Hepatocyte (in vitro differentiated cells): ENCODE data around the gene USP30. TPM values are rescaled to one million over a fixed set of nuclear protein-coding genes. Genes with fewer than 3 reads are reported as not detected.

Experiments used
- DNase-seq: peaks from one replicate; pipeline ENCODE4 v3.0.0-alpha.2; 2016; ENCODE audit warnings: low spot score
- H2AFZ ChIP-seq: fragments of 200-600 bp; sonication (generic); 2 replicates; pipeline ENCODE4 v1.6.0; 2016; ENCODE audit warnings: antibody characterized with exemption, mild to moderate bottlenecking
- H3K27ac ChIP-seq: fragments of 200-600 bp; sonication (generic); 2 replicates; pipeline ENCODE4 v1.5.1; 2016; ENCODE audit warnings: mild to moderate bottlenecking
- H3K27me3 ChIP-seq: fragments of 200-600 bp; sonication (generic); 2 replicates; pipeline ENCODE4 v1.6.1; 2016
- H3K36me3 ChIP-seq: fragments of 200-600 bp; sonication (generic); replicated peaks from 2 replicates; pipeline ENCODE4 v1.5.1; 2016; ENCODE audit warnings: low read depth; ENCODE audit not compliant: insufficient read depth
- H3K4me1 ChIP-seq: fragments of 200-600 bp; sonication (generic); 2 replicates; pipeline ENCODE4 v1.5.1; 2016; ENCODE audit warnings: mild to moderate bottlenecking, moderate library complexity; ENCODE audit not compliant: insufficient read depth
- H3K4me2 ChIP-seq: fragments of 200-600 bp; sonication (generic); 2 replicates; pipeline ENCODE4 v1.6.0; 2016
- H3K4me3 ChIP-seq: fragments of 200-600 bp; sonication (generic); 2 replicates; pipeline ENCODE4 v1.5.1; 2016; ENCODE audit warnings: mild to moderate bottlenecking
- H3K79me2 ChIP-seq: fragments of 200-600 bp; sonication (generic); 2 replicates; pipeline ENCODE4 v1.6.0; 2017; ENCODE audit warnings: mild to moderate bottlenecking
- H3K9me2 ChIP-seq: fragments of 200-600 bp; sonication (generic); replicated peaks from 2 replicates; pipeline ENCODE4 v1.6.0; 2017; ENCODE audit warnings: mild to moderate bottlenecking; ENCODE audit not compliant: insufficient read depth
- H3K9me3 ChIP-seq: fragments of 200-600 bp; sonication (generic); 2 replicates; pipeline ENCODE4 v1.5.1; 2016; ENCODE audit warnings: low read depth, mild to moderate bottlenecking
- H4K20me1 ChIP-seq: fragments of 200-600 bp; sonication (generic); 2 replicates; pipeline ENCODE4 v1.6.0; 2016; ENCODE audit warnings: mild to moderate bottlenecking; ENCODE audit not compliant: insufficient read depth, poor library complexity, severe bottlenecking
- CTCF ChIP-seq: fragments of 200-600 bp; sonication (generic); IDR thresholded peaks from 2 replicates; pipeline ENCODE4 v1.5.1; 2016; ENCODE audit warnings: antibody characterized with exemption, mild to moderate bottlenecking; ENCODE audit not compliant: poor library complexity
- EZH2 ChIP-seq: fragments of 200-600 bp; sonication (generic); IDR thresholded peaks from 2 replicates; pipeline ENCODE4 v1.6.1; 2016; ENCODE audit warnings: antibody characterized with exemption, mild to moderate bottlenecking, borderline replicate concordance
- EZH2phosphoT487 ChIP-seq: fragments of 200-600 bp; sonication (generic); IDR thresholded peaks from one replicate; pipeline ENCODE4 v1.6.1; 2018; ENCODE audit warnings: antibody characterized with exemption, mild to moderate bottlenecking, low read depth, moderate library complexity; ENCODE audit not compliant: unreplicated experiment, severe bottlenecking
- WGBS: methylation state at CpG from one replicate; pipeline ENCODE4 v1.1.6; 2016; ENCODE audit warnings: low lambda C conversion rate; ENCODE audit errors: missing lambda C conversion rate; 5-methylcytosine and 5-hydroxymethylcytosine counted together
- polyA plus RNA-seq: library from polyadenylated mRNA; unstranded; fragments of >200 nt; fragmentation: Nextera tagmentation; extraction: Ambion mirVana; gene quantifications from 2 replicates; pipeline ENCODE4 v1.2.1, GENCODE V29; 2016
- total RNA-seq: library from RNA; depleted of rRNA; stranded (reverse); fragments of >200 nt; gene quantifications from 2 replicates; pipeline ENCODE4 v1.2.3, GENCODE V29; 2014

The USP30 gene
- total and polyA plus RNA-seq, 2 experiments from 2014 or later, result 12.5 to 13.8 TPM

- TF ChIP-seq EZH2 (no peak), CTCF (no peak), EZH2phosphoT487 (no peak)
Observed at GRCh38 chr12:109115404-109115757, 63.0 kb downstream of the USP30 start.

GRCh38 chr12:109115758-109116610 lies 63.6 kb downstream of the USP30 start, which contains the start of gene ACACB:
Gene ACACB, plus strand, starts transcription at chr12:109116587. Its CDS starts 22,819 bp downstream, at chr12:109139406.
- DNase-seq, result peak; percentile 60
- no peaks in the 10 kb centered on the region for H3K9me2 ChIP-seq
- no peaks in the 10 kb centered on the region for H3K27me3 ChIP-seq
- H3K4me3 ChIP-seq, result no peak within 1 kb of the TSS
- TF ChIP-seq EZH2phosphoT487 (no peak), EZH2 (no peak), CTCF (no peak)
- no peaks in the 10 kb centered on the region for H3K9me3 ChIP-seq
- H4K20me1 ChIP-seq, result no peaks in the 10 kb centered on the region
- peaks cover 11% of the 10 kb centered on the region for H3K79me2 ChIP-seq
- WGBS, result 51% methylated on average over 14 of the region's 14 CpGs
- peak within 1 kb of the TSS; percentile 94 for H3K27ac ChIP-seq
- H3K4me2 ChIP-seq, result peak within 1 kb of the TSS; percentile 59
- no peak within 1 kb of the TSS for H2AFZ ChIP-seq
- H3K4me1 ChIP-seq, result peaks cover 21% of the 10 kb centered on the region
- no peaks in the 10 kb centered on the region for H3K36me3 ChIP-seq

More at GRCh38 chr12:109115404-109115757, 63.0 kb downstream of the USP30 start:
- H3K4me3 ChIP-seq, result no peak overlapping the region
- no peaks in the 10 kb centered on the region for H4K20me1 ChIP-seq
- peaks cover 11% of the 10 kb centered on the region for H3K79me2 ChIP-seq
- H2AFZ ChIP-seq, result no peak overlapping the region
- no peaks in the 10 kb centered on the region for H3K9me3 ChIP-seq
- peak; percentile 27 for DNase-seq
- H3K36me3 ChIP-seq, result no peaks in the 10 kb centered on the region
- H3K27me3 ChIP-seq, result no peaks in the 10 kb centered on the region
- peaks cover 25% of the 10 kb centered on the region for H3K4me1 ChIP-seq
- WGBS, result 64% methylated on average over 3 of the region's 3 CpGs
- H3K9me2 ChIP-seq, result no peaks in the 10 kb centered on the region
- H3K27ac ChIP-seq, result peak overlapping the region; percentile 94
- peak overlapping the region; percentile 32 for H3K4me2 ChIP-seq

GRCh38 chr12:109116611-109116949 lies 64.2 kb downstream of the USP30 start:
- H2AFZ ChIP-seq, result no peak overlapping the region
- H3K27me3 ChIP-seq, result no peaks in the 10 kb centered on the region
- no peak for TF ChIP-seq EZH2
- TF ChIP-seq CTCF, result no peak
- no peak for TF ChIP-seq EZH2phosphoT487
- H3K4me1 ChIP-seq, result peaks cover 21% of the 10 kb centered on the region
- H3K27ac ChIP-seq, result peak overlapping the region; percentile 94
- WGBS, result 70% methylated on average over 12 of the region's 12 CpGs
- peak overlapping the region; percentile 59 for H3K4me2 ChIP-seq
- no peaks in the 10 kb centered on the region for H3K9me2 ChIP-seq
- peaks cover 11% of the 10 kb centered on the region for H3K79me2 ChIP-seq
- DNase-seq, result no peak
- no peaks in the 10 kb centered on the region for H4K20me1 ChIP-seq
- no peak overlapping the region for H3K4me3 ChIP-seq
- H3K36me3 ChIP-seq, result no peaks in the 10 kb centered on the region
- no peaks in the 10 kb centered on the region for H3K9me3 ChIP-seq
